Measurements from ENCODE around the gene NCBP2L.
"Not testable (repeated sequence)": the region's sequence is repeated elsewhere in the genome, so short reads cannot be mapped to it uniquely, and the experiment has no call there.

NCBP2L gene

GRCh38 chrX:107753187-107753586 is 24.3 kb upstream of the NCBP2L start:
- peak; percentile 37 to 62 (median 54) for DNase-seq

DNA sequence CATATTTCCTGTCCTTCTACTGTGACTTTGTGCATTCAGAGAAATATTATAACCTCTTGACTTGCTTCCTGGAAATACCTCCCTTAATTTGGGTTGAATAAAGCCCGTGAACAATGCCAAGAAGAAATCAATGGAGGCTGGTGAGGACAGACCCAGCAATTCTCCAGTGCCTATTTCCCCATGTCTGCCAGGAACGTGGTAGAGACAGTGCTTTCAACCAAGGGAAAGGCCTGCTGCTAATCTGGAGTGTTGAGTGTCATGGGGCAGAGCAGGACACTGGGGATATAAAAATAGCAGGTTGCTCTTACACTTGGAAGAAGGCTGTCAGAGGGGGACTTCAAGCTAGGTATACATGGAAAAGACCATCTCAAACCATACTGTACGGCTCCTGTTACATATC is 21.8 kb upstream of the NCBP2L start:
- no peak for DNase-seq

GRCh38 chrX:107758231-107758766 is 19.2 kb upstream of the NCBP2L start:
- DNase-seq = no peak

DNA sequence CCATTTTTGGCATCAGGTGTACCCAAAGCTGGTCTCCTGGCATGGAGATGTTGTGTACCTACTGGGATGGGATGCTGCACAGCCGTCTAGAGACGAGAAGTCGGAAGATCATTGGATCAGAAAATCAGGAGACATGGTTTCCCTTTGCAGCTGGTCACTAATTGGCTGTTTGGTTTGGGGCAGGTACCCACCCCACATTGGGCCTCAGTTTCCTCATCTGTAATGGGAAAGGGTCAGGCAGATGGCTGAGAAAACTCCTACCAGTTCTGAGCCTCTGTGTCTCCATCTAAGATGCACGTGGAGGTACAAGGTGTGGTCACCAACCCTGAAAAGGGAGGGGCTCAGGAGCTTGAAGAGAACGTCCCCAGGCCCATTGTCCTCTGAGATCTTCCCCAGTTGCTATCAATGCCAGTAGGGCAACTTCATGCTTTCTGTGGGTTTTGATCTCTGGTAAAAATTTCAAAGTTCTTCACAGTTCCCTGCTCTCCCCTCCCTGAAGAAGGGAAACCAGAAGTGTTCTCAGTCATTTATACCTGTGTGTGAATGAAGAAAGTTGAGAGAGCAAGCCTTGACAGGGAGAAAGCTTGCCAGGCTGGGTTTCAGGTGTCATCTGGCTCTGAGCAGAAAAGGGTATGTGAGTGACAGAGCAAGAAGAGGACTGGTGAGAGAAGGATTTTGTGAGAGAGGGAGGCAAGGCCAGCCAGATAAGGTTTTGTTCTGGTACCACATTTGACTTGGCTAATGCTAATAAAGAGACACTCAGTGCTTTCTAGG is 17.0 kb upstream of the NCBP2L start:
- no peak for DNase-seq

GRCh38 chrX:107763647-107764046 is 13.9 kb upstream of the NCBP2L start:
- DNase-seq = no peak

DNA sequence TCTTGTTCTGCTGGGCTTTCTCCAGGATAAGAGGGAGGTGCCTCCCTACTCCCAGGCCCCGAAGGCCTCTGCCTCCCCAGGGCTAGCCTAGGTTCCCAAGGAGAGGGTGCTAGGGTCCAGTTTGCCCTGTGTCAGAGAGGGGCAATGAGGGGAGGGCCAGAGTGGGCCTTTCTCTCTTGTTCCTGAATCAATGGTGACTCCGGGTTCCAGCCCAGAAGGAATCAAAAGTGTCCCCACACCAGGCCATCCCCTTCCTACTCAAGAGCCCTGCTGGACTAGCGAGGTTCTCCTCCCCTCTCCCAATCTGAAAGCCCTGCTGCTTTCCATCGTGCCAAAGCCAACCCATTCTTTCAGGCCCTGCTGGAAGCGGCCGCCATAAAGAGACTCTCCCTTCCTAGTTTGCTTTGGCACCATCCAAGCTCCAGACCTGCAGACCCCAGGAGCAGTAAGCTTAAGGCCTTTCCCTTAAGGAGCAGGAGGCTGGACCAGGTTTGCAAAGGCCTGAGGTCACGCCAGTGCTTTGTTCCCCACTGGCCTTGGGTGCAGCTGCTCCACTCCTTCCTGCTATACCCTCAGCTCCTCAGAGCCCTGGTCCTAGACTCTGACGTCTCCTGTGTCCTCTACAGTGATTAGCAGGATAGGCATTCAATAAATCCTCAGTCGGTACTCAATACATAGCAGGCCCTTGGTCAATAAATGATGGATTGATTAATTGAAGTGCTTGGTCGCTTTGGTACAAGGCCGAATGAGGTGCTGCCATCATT is 12.5 kb upstream of the NCBP2L start:
- DNase-seq = no peak

DNA sequence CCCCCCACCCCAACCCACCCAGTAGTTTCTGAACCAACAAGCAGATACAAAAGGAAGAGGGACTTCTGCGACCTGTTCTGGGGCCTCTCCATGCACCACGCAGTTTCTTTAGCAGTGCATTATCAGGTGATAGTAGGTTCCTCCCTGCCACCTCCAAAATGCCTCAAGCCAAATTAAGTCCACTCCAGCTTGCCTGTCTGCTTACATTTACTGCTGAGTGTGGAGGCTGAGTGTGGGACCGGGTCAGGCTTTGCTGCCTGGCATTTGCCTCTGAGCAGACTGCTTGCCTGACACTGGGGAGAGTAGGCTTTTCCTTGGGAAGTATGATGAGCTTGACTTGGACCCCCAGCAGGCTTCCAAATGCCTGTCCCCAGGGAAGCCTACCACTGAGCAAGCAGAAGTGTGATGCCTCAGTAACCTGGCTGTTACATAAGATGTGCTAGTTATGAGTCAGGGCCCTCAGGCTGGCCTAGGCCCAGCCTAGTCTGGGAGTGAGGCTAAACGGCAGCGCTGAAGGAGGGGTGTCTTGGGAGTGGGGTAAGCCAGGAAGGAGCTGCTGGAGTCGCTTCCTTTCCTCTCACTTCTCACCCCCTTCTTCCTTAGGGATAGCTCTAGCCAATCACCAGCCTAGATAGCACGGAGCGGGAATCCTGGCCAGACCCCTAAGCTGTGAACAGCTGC is 10.9 kb upstream of the NCBP2L start:
- no peak for DNase-seq

DNA sequence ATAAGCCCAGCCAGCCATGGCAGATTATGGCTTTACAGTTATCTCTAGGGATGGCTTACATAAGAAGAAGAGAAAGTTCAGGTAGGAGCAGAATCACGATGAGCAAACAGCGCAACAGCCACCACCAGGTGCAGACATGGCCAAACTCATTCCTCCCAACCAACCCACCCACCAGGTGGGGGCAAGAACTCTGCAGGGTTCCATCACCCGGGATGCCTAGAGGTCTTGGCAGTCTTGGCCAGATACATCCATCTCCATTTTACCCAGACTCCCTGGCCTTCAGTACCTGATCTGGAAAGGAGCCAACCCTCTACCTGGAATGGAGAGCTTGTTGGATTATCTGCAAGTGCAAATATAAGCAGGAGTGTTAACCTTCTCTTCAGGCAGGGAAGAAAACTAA is 9.5 kb upstream of the NCBP2L start:
- DNase-seq = no peak

DNA sequence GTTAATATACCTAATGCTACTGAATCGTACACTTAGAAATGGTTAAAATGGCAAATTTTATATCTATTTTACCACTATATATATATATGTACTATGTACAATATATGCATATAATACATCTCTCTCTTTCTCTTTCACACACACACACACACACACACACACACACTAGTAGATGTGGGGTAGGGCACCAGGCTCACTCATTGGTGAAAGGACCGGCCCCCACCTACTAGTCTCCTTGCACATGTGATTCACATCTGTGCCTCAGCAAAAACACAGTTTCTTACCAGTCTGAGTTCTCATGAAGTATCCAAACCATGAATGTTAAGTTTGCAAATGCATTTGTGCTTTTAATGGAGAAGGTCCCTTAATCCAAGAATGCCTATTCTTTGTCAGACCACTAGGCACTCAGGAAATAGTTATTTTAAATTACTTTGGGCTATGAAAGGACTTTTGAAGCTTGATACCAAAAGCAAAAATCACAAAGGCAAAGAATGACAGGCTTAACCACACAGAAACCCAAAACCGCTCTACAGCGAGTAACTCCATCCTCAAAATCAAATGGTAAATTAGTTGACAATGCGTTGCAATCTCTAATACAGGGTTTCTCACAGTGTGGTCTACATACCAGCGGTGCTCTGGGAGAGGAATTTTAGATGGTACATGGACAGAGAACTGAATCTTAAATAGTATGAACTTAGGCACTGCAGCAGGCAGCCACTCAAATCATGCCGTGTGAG is 7.8 kb upstream of the NCBP2L start:
- DNase-seq = no peak

GRCh38 chrX:107773206-107773605 is 4.3 kb upstream of the NCBP2L start:
- DNase-seq = no peak

DNA sequence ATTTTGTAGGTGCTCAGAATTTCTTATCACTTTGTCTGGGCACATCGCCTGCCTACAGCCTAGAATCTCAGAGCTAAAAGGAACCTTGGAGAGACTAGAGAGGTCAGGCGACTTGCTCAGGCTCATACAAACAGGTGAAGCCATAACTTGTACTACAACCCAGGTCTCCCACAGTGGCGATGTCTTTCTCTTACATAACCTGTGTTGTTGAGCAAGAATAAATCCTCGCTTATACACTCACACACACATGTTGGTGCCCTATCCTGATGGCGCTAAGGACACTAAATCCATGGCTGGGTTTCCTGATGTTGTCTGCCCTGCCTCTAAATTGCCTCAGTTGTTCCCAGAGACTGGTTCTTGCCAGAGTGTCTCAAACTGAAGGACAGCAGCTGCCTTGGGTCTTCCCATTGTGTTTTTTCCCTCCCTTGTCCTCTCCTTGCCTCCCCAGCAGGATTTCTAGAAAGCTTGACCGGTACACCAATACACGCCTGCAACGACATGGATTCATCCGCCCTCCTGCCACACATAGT is 3.6 kb upstream of the NCBP2L start:
- DNase-seq = no peak

DNA sequence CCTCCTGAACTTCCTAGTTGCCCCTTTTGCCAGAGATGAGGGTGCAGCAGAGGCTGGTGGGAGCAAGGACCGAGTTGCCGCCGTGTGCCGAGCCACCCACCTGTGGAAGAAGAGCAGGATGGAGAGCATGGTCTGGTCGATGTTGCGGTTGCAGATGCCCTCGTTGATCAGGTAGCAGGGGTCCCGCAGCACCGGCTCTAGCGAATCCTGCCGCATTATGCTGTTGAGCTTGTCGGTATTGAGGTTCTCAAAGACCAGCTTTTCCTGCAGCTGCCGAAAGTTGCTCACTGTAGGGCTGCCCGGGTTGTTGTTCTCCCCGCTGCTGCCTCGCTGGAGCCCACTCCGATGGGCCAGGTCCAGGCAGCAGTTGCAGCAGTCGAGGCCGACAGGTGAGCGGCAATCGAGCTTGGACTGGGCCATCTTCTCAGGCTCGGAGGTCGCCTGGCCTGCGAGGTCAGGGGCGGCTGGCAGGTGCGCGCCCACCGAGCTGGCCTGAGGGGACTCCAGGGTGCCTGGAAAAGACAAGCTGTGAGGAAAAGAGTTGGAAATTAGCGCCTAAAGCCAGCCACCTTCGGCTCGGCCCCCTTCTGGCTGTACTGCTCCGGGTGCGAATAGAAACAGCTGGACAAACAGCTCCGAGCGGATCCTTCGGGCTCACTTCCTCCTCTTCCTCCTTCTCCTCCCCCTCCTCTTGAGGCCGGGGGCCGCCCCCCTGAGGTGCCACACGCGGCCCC is 2.4 kb upstream of the NCBP2L start:
- DNase-seq = no peak

DNA sequence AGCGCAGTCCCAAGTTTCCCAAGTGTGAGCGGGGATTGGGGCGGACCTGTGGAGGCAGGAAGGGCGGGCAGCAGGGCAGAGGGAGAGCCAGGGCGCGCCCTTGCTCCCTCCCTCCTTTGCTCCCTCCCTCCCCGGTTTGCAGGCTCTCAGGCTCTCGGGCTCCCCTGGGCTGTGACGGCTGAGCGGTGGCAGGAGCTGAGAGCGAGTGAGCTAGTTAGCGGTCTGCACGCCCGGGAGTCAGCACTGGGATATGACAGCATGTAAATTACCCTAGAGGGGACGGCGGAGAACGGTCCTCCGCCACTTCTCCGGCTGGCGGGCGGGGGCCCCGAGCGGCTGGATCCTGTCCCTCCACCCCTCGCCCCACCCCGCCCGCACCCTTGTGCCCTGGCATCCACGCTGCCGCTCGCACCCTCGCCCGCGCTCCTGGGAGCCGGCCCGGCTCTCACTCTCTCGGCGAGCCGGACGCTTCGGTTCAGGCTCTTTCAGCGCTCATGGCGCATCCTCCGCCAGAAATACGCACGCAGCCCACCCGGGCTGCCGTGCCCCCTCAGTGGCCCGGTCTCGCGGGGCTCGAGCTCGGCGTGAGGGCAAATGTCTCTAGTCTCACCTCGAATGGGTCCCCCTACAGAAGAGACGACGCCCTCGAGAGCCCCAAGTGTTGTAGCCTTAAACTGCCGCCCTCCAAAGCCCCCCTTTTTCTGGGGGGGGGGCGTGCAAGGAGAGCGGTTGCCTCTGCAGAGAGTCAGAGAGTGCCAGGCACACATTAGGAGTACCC is 1.6 kb upstream of the NCBP2L start, which contains the start of gene TSC22D3:
Gene TSC22D3 (minus strand): TSS at position 54 of the 778 bp plus-strand sequence. CDS start 368 bp downstream, outside the sequence.
- peak; percentile 67 to 71 (median 71) for DNase-seq

- DNase-seq = peak; percentile 89 to 92 (median 90)
Measured at GRCh38 chrX:107776649-107777535, 641 bp upstream of the NCBP2L start.

DNA sequence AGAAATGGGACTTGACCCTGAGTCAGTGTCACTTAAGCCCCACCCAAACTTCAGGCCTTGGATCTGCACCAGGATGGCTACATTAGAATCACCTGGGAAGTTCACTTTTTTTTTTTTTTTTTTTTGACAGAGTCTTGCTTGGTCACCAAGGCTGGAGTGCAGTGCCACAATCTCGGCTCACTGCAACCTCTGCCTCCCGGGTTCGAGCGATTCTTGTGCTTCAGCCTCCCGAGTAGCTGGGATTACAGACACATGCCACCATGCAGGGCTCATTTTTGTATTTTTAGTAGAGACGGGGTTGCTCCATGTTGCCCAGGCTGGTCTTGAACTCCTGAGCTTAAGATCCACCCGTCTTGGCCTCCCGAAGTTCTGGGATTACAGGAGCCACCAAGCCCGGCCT is 3.0 kb downstream of the NCBP2L start:
- DNase-seq = no peak

GRCh38 chrX:107787827-107788226 is 10.3 kb downstream of the NCBP2L start:
- DNase-seq = no peak

GRCh38 chrX:107804427-107804826 is 26.9 kb downstream of the NCBP2L start:
- no peak for DNase-seq

DNA sequence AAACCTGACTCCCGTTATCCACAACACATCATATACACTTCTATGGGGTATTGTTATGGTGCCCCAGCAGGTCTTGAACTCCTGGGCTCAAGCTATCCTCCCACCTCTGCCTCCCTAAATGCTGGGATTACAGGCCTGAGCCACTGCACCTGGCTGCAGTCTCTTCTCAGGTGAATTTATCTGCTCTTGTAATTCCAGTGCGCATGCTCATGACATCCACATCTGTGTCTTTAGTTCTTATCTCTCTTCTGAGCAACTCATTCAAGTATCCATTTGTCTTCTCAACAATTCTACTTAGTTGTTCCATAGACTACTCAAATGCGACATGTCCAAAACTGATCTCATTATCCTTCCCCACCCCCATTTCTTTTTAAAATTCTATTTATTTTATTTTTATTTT is 27.6 kb downstream of the NCBP2L start:
- no peak for DNase-seq

GRCh38 chrX:107810053-107810452 is 32.5 kb downstream of the NCBP2L start:
- not testable (repeated sequence) for DNase-seq
